Body of pancreas (tissue), 4 donors: ENCODE measurements around the gene WASHC2A. TPM values are rescaled to one million over a fixed set of nuclear protein-coding genes. Genes with fewer than 3 reads are reported as not detected.
"Not testable (repeated sequence)": the region's sequence is repeated elsewhere in the genome, so short reads cannot be mapped to it uniquely, and the experiment has no call there.

Experiments
- ATAC-seq: fragments of 150-250 bp; one replicate; pipeline ENCODE4 v1.9.1; 2016
- DNase-seq, 4 donors: peaks; one replicate each; pipeline ENCODE4 v3.0.0-alpha.2; 2019
- H3K27ac ChIP-seq, 4 donors: fragments of 200-600 bp; sonication (generic); 1 replicate in 3 of 4; 2 replicates in 1 of 4; pipeline versions ENCODE4 v1.5.1 to v1.6.1; 2016 to 2019; ENCODE audit warnings: mild to moderate bottlenecking in 1 of 4, mixed read lengths in 1 of 4, moderate library complexity in 1 of 4
- H3K27me3 ChIP-seq, 2 donors: fragments of 200-600 bp; sonication (generic); one replicate each; pipeline ENCODE4 v1.6.0; 2016; ENCODE audit warnings: mild to moderate bottlenecking in 1 of 2
- H3K36me3 ChIP-seq, 2 donors: fragments of 200-600 bp; sonication (generic); replicated peaks in 1 of 2; 2 replicates each; pipeline ENCODE4 v1.5.1; 2016; ENCODE audit warnings: low read depth in 2 of 2; ENCODE audit not compliant: insufficient read depth in 1 of 2
- H3K4me1 ChIP-seq: fragments of 200-600 bp; sonication (generic); one replicate; pipeline ENCODE4 v1.6.0; 2016
- H3K4me3 ChIP-seq, 2 donors: fragments of 200-600 bp; sonication (generic); 1 replicate in 1 of 2; 2 replicates in 1 of 2; pipeline ENCODE4 v1.5.1; 2016 to 2019
- H3K9me3 ChIP-seq, 3 donors: fragments of 200-600 bp; sonication (generic); 1 replicate in 2 of 3; 2 replicates in 1 of 3; pipeline ENCODE4 v1.5.1; 2016
- CTCF ChIP-seq, 7 experiments: fragments of 450-650 bp in 4 of 7; fragments of 200-600 bp in 3 of 7; sonication (generic) in 3 of 7; IDR thresholded peaks; one replicate each; pipeline ENCODE4 v1.5.1; 2016 to 2019; ENCODE audit warnings: antibody characterized with exemption in 7 of 7
- POLR2A ChIP-seq, 3 donors: fragments of 450-650 bp; IDR thresholded peaks; one replicate each; pipeline ENCODE4 v1.6.1; 2016; ENCODE audit warnings: antibody characterized with exemption in 3 of 3, mild to moderate bottlenecking in 2 of 3
- WGBS, 2 donors: methylation state at CpG; one replicate each; pipeline ENCODE4 v1.1.5; 2017; 5-methylcytosine and 5-hydroxymethylcytosine counted together
- intact Hi-C: fragments of 100-400 bp; cut with DNase I; formaldehyde crosslinking; loops from one replicate; pipeline ENCODE4 v1.15.1; 2023
- total RNA-seq, 2 donors: library from RNA; depleted of rRNA; stranded (reverse); fragments of >200 nt; gene quantifications; one replicate each; pipeline ENCODE4 v1.1.0, GENCODE V29; 2016

WASHC2A gene
- total RNA-seq, 2 donors from 2014 or later: 16.3 to 36.6 TPM

- H3K27me3 ChIP-seq, intact Hi-C loops, H3K36me3 ChIP-seq, H3K27ac ChIP-seq, ATAC-seq, H3K4me3 ChIP-seq, DNase-seq, H3K9me3 ChIP-seq, H3K4me1 ChIP-seq: not testable (repeated sequence)
- 67 to 71% methylated on average over 5 of the region's 5 CpGs for whole genome bisulfite sequencing, 2 donors
Observed at GRCh38 chr10:50055494-50056292, 12.1 kb upstream of the WASHC2A start.

DNA sequence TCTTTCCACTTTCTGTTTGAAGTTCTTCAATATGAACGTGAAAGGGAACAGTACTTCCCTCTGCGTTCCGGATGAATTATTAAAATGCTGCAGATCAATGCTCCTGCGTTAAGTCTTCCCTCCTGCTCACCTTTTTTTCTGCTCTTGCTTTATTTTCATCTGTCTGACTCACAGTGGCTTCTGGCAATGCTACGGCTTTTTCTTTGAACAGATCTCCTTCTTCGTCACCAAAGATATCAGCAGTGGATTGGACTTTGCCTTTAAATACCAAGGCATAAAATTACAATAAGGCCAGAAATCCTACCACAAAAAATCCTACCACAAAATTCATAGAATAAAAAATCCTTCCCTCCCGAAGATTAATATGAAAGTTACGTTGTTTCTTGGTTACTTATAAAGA is 11.1 kb upstream of the WASHC2A start:
- H3K36me3 ChIP-seq, H3K27me3 ChIP-seq, H3K27ac ChIP-seq, H3K9me3 ChIP-seq, H3K4me1 ChIP-seq, H3K4me3 ChIP-seq, ATAC-seq, intact Hi-C loops, DNase-seq: not testable (repeated sequence)
- WGBS, 2 donors: 36 to 46% methylated on average over 8 of the region's 8 CpGs

GRCh38 chr10:50058727-50059126 is 9.0 kb upstream of the WASHC2A start:
- H3K27ac ChIP-seq, H3K4me3 ChIP-seq, DNase-seq, ATAC-seq, H3K27me3 ChIP-seq, intact Hi-C loops, H3K4me1 ChIP-seq, H3K36me3 ChIP-seq, H3K9me3 ChIP-seq: not testable (repeated sequence)
- WGBS, 2 donors: 56 to 76% methylated on average over 1 of the region's 1 CpG

DNA sequence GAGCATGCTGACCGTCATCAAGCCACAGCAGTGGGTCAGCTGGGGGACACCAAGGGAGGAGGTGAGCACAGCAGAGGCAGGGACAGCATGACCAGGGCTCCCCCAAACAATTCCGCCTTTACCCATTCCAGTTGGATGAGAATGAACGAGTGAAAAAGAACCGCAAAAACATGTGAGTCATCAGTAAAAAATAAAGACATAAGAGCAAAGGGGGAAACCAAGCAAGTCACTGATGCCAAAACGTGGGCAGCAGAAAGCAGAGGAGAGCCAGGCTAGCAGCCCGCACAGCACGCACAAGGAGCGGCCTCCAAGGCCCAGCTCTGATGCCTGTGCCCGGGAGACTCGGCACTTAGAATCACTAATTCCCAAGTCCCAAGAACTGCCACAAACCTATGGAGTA is 7.8 kb upstream of the WASHC2A start:
- H3K36me3 ChIP-seq, H3K27ac ChIP-seq, H3K9me3 ChIP-seq, DNase-seq, H3K4me1 ChIP-seq, H3K27me3 ChIP-seq, ATAC-seq, H3K4me3 ChIP-seq, intact Hi-C loops: not testable (repeated sequence)
- WGBS, 2 donors: 76 to 84% methylated on average over 8 to 10 of the region's 10 CpGs

DNA sequence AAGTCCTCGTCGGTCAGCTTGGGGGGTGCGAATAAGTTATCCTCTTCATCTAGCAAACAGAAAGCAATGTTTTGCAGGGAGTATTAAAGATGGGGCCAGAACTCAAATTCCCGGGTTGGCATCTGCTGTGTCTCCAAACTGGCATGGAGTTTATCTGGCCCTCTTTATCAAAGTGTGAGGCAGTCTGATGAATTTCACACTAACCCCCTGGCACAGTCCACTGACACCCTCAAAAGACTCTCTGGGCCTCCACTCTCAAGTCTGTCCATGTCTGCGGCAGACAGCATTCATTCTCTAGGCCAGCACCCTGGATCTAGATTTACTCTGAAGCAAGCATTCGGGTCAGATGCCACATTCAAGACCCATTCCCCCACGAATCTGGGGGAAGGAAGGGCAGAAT is 6.2 kb upstream of the WASHC2A start:
- H3K4me1 ChIP-seq, H3K27ac ChIP-seq, H3K27me3 ChIP-seq, ATAC-seq, H3K4me3 ChIP-seq, intact Hi-C loops, H3K9me3 ChIP-seq, DNase-seq, H3K36me3 ChIP-seq: not testable (repeated sequence)
- 43 to 53% methylated on average over 3 to 7 of the region's 7 CpGs for WGBS, 2 donors

DNA sequence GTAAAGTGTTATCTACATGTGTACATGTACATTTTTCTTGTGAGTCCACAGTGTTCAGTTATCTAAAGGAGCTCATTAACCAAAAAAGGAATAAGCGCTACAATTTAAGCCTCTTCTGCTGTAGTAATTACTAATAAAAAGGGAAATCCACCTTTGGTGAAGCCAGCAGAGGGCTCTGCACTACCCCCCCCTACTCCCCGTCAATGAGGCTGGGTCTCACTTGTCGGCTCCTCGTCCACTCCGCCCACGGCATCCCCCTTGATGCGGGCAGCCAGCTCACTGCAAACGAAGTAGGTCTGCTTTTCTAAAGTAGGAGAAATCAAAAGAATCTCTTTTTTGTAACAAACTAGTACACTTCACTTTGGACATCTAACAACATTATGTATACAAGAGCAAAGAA is 4.7 kb upstream of the WASHC2A start:
- no peak overlapping the region for H3K4me3 ChIP-seq
- ATAC-seq: no peak
- 28 to 36% methylated on average over 8 of the region's 8 CpGs for WGBS, 2 donors
- intact Hi-C loops: no loop called here
- no peaks in the 10 kb centered on the region for H3K9me3 ChIP-seq
- no peak overlapping the region for H3K27ac ChIP-seq
- H3K4me1 ChIP-seq: no peaks in the 10 kb centered on the region
- H3K36me3 ChIP-seq: no peaks in the 10 kb centered on the region
- TF ChIP-seq POLR2A (IDR thresholded peaks at IDR 0.05) (no peak), CTCF (IDR thresholded peaks at IDR 0.05) (no peak)
- no peak for DNase-seq
- H3K27me3 ChIP-seq: no peaks in the 10 kb centered on the region

DNA sequence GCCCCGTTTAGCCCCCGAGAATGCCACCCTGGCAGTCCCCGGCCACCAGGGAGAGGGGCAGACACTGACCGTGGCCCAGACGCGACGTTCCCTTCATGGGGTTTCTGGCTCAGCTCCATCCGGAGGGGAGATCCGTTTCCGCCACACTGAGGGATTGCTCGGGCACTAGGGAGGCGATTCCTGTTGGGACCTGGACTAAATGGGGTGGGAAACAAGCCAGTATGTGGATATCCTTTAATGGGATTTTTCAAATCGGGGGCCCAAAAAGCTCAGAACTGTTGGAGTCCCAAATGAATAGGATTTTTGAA is 552 bp downstream of the WASHC2A start:
- Histone ChIP-seq H3K27ac (peak overlapping the region in 1 of 4 donors; percentile 81), H3K4me3 (peak overlapping the region; percentile 56 to 99)
- DNase-seq, H3K4me1 ChIP-seq, H3K27me3 ChIP-seq, H3K9me3 ChIP-seq, intact Hi-C loops, H3K36me3 ChIP-seq: not testable (repeated sequence)
- ATAC-seq: peak; percentile 4
- 0% methylated on average over 1 to 4 of the region's 13 CpGs for WGBS, 2 donors

GRCh38 chr10:50075139-50075538 is 7.4 kb downstream of the WASHC2A start:
- intact Hi-C loops, H3K27ac ChIP-seq, H3K9me3 ChIP-seq, ATAC-seq, H3K27me3 ChIP-seq, DNase-seq, H3K4me3 ChIP-seq, H3K4me1 ChIP-seq, H3K36me3 ChIP-seq: not testable (repeated sequence)
- 81 to 88% methylated on average over 1 to 2 of the region's 2 CpGs for WGBS, 2 donors

GRCh38 chr10:50075544-50075943 is 7.8 kb downstream of the WASHC2A start:
- H3K27me3 ChIP-seq, H3K27ac ChIP-seq, intact Hi-C loops, H3K36me3 ChIP-seq, ATAC-seq, H3K4me3 ChIP-seq, DNase-seq, H3K9me3 ChIP-seq, H3K4me1 ChIP-seq: not testable (repeated sequence)
- 56 to 59% methylated on average over 2 of the region's 2 CpGs for WGBS, 2 donors

DNA sequence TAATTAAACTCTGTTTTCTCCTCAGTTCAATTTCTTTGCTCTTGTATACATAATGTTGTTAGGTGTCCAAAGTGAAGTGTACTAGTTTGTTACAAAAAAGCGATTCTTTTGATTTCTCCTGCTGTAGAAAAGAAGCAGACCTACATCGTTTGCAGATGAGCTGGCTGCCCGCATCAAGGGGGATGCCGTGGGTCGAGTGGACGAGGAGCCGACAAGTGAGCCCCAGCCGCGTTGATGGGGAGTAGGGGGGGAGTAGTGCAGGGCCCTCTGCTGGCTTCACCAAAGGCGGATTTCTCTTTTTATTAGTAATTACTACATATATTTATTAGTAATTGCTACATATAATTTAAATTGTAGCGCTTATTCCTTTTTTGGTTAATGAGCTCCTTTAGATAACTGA is 23.6 kb downstream of the WASHC2A start:
- H3K9me3 ChIP-seq, DNase-seq, H3K27me3 ChIP-seq, H3K4me1 ChIP-seq, H3K4me3 ChIP-seq, H3K36me3 ChIP-seq, H3K27ac ChIP-seq, ATAC-seq, intact Hi-C loops: not testable (repeated sequence)
- 91 to 100% methylated on average over 2 to 4 of the region's 11 CpGs for WGBS, 2 donors

- H3K4me1 ChIP-seq, H3K36me3 ChIP-seq, H3K4me3 ChIP-seq, H3K9me3 ChIP-seq, intact Hi-C loops, H3K27me3 ChIP-seq, DNase-seq, H3K27ac ChIP-seq, ATAC-seq: not testable (repeated sequence)
- WGBS, 2 donors: 88 to 94% methylated on average over 2 of the region's 8 CpGs
Observed at GRCh38 chr10:50092928-50093327, 25.2 kb downstream of the WASHC2A start.
